Stimulated activated CD8-positive, alpha-beta memory T cell treated with anti-CD3 and anti-CD28 coated beads, Interleukin-4, amount 100 ng/mL, for 1 hour (primary cell): ENCODE data around the gene DNAJC4.
A peak's percentile ranks its signal among the peaks of the same experiment; 100 is the strongest.

Source experiments
- DNase-seq, 2 donors: peaks; one replicate each; pipeline ENCODE4 v3.0.0-alpha.2; 2020; ENCODE audit warnings: low read depth in 2 of 2, low spot score in 1 of 2

Gene DNAJC4

DNA sequence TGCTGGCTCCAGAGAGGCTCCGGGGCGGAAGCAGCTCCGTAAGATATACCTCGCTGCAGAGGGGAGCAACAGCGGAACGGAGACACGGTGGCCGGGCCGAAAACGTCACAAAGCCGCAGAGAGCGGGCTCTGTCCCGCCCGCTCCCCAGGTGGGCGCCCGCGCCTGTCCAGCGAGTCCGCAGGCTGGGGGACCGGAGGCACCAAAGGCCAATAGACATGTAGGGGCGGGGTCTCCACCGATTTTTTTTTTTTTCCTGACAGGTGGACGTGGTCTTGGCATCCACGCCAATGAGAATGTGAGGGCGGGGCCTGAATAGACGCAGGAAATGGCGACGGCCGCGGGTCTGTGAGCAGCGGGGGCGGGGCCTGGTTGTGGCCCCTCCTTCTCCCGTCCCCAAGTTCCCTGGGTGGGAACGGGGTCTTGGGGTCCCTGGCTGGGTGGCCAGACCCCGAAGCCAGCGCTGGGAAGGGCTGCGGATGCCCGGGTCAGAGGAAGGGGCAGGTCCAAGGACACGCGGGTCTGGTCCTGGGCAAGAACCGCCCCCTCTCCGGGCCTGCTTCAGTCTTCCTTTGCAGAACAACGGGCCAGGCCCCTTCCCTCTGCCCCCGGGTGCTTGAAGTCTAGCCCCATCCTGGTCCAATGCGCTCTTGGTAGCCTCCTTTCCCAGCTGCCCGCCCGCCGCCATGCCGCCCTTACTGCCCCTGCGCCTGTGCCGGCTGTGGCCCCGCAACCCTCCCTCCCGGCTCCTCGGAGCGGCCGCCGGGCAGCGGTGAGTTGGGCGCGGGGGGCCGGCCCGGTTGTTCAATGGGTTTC lies at the start of gene DNAJC4:
Gene DNAJC4, plus strand, starts transcription at position 378 of the 814 bp plus-strand sequence. Its CDS starts 307 bp downstream, at position 685.
- peak; percentile 73 to 79 for DNase-seq

- DNase-seq = no peak
Measured at GRCh38 chr11:64180891-64181290, 49.5 kb upstream of the DNAJC4 start.

DNA sequence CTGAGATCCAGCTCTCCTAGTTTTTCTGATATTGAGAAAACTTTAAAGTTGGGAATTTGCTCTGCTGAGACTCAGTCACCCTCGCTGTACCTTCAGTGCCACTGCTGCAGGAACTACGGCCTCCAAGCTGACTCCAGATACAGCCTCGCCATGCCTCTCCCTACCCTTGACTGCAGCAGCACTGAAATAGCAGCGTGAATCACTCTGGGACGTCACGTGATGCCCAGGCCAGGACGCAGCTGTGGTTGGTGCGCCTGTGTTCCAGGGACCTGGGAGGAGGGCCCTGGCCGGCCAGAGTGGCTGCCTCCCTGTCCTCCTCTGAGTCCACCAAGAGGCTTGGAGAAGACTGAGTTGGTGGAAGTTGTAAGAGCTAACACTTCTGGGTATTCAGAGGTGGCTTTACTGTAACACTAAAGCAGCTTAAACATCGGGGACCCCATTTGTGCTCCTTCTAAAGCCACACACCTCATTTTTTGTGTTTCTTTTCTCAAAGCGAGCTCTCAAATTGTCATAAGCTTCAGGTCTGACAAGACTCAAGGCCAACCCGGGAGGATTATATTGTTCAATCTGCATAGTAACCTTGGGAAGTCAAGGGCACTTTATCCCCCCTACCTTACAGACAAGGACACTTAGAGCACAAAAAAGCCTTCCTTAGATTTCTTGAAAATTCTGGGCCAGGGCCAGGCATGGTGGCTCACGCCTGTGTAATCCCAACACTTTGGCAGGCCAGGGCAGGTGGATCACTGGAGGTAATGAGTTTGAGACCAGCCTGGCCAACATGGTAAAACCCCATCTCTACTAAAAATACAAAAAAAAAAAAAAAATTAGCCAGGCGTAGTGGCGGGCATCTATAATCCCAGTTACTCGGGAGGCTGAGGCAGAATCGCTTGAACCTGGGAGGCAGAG lies 48.6 kb upstream of the DNAJC4 start:
- no peak for DNase-seq

DNA sequence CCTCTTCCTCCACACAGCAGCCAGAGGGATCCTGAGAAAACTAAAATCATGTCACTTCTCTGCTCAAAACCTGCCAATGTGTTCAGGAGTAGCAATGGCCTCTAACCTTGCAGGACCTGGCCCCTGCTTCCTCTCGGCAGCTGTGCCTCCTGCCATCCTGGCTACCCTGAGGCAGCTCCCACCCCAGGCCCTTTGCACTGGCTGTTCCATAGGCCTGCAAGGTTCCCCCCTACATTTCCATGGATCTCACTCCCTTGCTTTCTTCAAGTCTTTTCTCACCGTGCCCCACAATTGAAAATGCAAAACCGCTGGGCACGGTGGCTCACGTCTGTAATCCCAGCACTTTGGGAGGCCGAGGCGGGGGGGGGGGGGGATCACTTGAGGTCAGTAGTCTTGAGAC lies 46.5 kb upstream of the DNAJC4 start:
- no peak for DNase-seq

DNA sequence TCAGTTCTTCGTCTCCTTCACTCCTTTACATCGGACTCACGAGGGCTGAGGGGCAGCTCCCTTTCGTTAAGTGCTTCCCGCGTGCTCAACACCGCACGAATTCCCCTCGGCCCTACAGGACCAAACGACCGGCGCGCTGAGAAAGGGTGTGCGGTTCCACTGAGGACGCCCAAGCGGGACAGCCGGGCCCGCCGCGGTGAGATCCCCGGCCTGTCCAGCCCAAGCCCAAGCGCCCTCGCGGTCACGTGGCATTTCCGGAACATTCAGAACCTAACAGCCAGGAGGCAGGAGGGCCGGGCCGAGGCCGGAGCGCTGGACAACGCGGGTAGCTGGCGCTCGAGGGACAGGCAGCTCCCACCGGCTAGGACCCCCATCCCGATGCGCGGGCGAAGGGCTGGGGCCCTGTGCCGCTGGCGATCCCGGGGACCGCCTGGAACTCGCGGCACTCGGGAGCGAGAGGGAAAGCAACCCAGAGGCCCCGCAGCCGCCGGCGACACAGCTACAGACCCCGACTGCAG lies 45.1 kb upstream of the DNAJC4 start:
- DNase-seq = no peak

DNA sequence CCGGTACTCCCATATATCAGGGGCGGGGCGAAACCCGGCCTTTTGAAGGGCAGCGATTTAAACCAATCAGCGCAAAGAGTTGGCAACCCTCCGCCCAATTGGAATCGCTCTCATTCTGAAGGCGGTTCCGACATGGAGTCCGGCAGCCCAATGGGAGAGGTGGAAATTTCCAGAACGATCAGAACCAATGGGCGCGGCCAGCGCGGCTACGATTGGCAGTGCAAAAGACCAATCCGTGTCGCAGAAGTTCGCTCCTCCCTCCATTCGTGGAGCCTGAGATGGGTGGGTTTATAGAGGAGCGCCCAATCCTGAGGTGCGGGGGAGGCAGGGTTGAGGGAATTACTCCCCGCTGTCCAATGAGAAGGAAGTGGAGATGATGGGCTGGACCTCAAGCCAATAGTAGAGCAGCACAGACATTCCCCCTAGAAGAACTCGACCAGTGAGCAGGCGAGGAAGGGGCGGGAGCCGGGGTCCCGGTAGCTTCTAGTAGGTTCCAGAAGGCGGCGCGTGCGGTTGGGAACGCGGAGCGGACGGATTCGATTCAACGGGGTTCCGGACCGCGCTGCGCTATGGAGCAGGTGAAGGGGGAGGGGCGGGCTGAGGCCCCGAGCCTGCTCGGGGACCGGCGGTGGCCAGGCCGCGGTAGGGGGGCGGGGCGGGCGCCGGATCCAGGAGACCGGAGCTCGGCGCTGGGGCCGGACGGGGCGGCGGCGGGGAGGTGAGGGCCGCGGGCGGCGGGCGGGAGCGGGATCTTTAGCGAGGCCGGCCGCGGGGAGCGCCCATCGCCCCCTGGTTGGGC lies 44.5 kb upstream of the DNAJC4 start, which contains the start of gene STIP1:
Gene STIP1, plus strand, starts transcription at position 479 of the 799 bp plus-strand sequence. Its CDS starts 91 bp downstream, at position 570.
- peak; percentile 95 to 97 for DNase-seq

GRCh38 chr11:64186492-64187165 lies 43.7 kb upstream of the DNAJC4 start:
- DNase-seq = no peak

DNA sequence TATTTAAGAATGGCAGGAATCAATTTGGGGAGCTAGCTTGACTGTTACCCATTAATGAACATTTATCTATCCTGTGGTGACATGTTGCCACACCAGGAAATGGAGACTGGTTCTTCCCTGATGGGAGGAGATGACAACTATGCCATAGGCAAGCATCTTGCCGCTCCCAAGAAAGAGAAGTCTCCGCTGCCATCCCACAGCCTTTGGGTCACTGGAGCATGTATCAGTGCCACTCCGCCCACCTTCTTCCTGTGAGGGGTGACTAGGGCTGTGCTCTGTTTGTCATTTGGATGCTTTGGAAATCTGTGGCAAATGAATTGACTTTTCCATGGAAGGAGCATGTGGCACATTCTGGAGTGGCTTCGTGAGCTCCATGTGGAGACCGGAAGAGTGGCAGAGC lies 37.9 kb upstream of the DNAJC4 start:
- no peak for DNase-seq

GRCh38 chr11:64196626-64197025 lies 33.7 kb upstream of the DNAJC4 start:
- no peak for DNase-seq

DNA sequence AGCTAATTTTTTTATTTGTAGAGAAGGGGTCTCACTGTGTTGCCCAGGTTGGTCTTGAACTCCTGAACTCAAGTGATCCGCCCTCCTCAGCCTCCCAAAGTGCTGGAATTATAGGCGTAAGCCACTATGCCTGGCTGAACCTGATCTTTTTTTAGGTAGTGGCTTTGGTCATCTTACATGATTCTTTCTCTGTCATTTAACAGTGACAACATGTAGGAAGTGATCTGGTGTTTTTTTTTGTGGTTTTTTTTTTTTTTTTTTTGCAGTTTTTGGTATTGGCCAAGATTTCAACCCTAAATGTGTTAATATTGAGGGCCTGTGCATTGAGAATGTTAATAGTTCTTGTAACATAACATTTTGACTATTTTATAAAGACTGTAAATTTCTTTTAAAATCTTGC lies 31.8 kb upstream of the DNAJC4 start:
- DNase-seq = no peak

DNA sequence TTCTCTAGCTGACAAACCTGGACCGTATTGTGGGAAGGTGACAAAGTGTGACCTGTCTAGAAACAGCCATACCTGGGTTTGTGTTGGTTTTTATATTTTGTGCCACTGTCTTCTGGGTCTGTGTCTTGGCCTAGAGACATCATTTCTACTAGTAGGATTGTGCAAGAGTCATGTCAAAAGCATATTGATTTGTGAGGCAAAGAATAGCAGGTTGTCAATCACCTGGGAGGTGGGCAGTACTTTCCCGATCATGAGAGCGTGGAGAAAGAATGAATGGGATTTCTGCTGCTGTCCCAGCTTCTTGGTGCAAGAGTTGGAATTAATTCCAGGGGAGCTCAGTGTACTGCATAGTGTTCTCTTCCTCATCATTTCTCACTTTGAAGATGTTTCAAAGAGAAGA lies 28.8 kb upstream of the DNAJC4 start:
- DNase-seq = no peak

DNA sequence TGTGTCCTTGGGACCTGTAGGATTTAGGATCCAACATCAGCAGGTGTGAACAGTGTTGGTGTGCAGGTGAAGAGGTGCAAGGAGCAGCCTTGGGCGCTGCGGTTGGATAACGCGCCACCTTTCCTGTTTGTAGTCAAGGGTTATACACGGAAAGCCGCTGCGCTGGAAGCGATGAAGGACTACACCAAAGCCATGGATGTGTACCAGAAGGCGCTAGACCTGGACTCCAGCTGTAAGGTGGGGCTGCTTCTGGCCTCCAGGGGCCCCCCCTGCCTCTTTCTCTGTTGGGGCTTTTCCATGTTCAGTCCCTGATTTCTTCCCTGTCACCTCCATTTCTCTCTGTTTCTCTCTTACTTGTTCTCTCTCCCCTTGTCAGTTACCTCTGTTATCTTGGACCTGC lies 27.4 kb upstream of the DNAJC4 start:
- no peak for DNase-seq

GRCh38 chr11:64203421-64204079 lies 26.8 kb upstream of the DNAJC4 start:
- no peak for DNase-seq

GRCh38 chr11:64204080-64204440 lies 26.3 kb upstream of the DNAJC4 start:
- DNase-seq = no peak

DNA sequence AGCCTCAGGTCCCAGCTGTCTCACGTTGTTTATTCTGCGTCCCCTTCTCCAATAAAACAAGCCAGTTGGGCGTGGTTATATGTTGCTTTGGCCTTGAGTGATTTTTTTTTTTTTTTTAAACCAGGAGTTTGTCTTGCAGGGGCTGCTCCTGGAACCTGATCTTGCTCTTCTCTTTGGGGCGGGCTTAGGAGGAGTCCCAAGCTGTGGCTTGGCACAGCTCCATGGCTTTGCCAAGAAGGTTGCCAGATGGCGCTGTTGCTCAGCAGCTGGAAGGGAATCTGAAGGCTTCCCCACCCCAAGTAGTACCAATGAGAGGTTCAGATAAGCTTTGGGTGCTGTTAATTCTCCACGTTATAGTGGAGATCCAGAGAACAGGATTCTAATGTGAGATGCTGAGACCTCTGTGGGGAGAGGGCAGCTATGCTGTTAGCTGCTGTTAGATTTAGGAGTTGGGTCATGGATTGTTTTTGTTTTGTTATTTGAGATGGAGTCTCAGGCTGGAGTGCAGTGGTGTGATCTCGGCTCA lies 25.8 kb upstream of the DNAJC4 start:
- peak in 1 of 2 donors; percentile 70 for DNase-seq

DNA sequence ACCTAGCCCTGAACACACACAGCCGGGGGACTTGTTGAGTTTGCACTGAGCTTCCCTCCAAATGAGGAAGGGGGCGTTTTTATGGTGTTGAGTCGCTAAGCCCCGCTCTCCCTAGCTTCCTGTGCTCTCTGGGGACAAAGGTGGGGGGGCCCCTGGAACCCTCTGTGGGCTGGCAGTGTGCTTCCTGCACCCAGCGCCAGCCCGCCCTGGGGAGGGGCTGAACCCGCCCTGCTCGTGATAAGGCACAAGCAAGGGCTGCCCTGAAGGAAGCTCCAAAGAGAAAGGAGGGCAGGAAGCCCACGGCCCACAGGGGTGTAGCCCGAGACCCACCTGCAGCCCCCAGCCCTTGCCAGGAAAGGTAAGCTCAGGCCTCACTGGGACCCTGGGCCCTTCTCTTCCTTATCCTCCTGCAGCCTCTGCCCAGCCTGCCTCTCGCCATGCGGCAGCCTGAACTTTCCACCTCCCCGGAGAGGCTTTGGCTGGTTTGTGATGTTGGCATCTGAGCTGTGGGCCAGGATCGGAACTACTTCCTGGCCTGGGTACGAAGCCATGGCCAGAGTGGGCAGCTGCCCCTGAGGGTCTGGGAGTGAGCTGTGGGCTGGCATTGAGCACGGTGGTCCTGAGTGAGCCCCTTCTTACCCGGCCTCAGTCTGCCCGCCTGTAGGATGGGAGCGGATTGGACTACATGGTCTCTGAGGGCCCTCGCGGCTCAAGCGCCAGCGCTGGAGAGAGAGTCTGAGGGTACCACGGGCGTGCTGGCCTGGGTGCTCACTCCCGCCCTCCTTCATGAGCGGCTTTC lies 23.7 kb upstream of the DNAJC4 start, which contains the start of gene FERMT3:
Gene FERMT3, plus strand, starts transcription at position 265 of the 799 bp plus-strand sequence. CDS start 644 bp downstream, outside the sequence.
- DNase-seq = no peak

- peak in 1 of 2 donors; percentile 61 for DNase-seq
Measured at GRCh38 chr11:64207256-64208085, 22.9 kb upstream of the DNAJC4 start.
